ENCODE measurements around the gene ANKRD2.

DNA sequence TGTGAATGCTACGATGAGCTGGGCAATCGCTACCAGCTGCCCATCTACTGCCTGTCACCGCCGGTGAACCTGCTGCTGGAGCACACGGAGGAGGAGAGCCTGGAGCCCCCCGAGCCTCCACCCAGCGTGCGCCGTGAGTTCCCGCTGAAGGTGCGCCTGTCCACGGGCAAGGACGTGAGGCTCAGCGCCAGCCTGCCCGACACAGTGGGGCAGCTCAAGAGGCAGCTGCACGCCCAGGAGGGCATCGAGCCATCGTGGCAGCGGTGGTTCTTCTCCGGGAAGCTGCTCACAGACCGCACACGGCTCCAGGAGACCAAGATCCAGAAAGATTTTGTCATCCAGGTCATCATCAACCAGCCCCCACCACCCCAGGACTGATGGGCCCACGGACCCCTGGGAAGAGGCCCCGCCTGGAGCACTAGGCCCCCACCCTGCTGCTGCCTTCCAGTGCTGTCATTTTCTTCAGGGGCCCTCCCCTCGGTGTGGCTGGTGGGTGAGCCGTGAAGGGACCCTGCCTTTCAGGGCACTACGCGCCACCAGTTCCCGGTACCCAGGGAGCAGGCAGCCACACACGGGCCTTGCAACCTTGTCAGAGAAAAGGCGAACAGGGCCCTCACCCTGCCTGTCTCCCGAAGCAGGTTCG, 2.3 kb upstream of the ANKRD2 start:
- no peak for TF ChIP-seq CTCF (IDR thresholded peaks at IDR 0.05)
- TF ChIP-seq EP300 (IDR thresholded peaks at IDR 0.05) = no peak
